Activated naive CD4-positive, alpha-beta T cell treated with anti-CD3 and anti-CD28 coated beads for 36 hours (primary cell): Measurements from ENCODE around the gene RALGAPA1. TPM values are rescaled to one million over a fixed set of nuclear protein-coding genes. Genes with fewer than 3 reads are reported as not detected.
"Not testable (repeated sequence)": the region's sequence is repeated elsewhere in the genome, so short reads cannot be mapped to it uniquely, and the experiment has no call there.

Source experiments
- CTCF ChIA-PET: fragments of 350-600 bp; sonication (Branson Sonifier 250); formaldehyde crosslinking; loops from one replicate; lab custom pipeline; 2021; ENCODE audit warnings: antibody characterized with exemption; lab: Charles Lee
- DNase-seq: peaks from one replicate; pipeline ENCODE4 v3.0.0-alpha.2; 2020
- H3K27ac Mint-ChIP-seq: one replicate; pipeline ENCODE4 v1.8.0; 2021; ENCODE audit warnings: mild to moderate bottlenecking, mixed read lengths
- H3K27me3 Mint-ChIP-seq: one replicate; pipeline ENCODE4 v1.8.0; 2021; ENCODE audit warnings: low read depth, mixed read lengths
- H3K36me3 Mint-ChIP-seq: one replicate; pipeline ENCODE4 v1.8.0; 2021; ENCODE audit warnings: low read depth, mixed read lengths
- H3K4me1 Mint-ChIP-seq: one replicate; pipeline ENCODE4 v1.8.0; 2021; ENCODE audit warnings: low read depth, mixed read lengths
- H3K4me3 Mint-ChIP-seq: one replicate; pipeline ENCODE4 v1.8.0; 2021; ENCODE audit warnings: mild to moderate bottlenecking, moderate library complexity, mixed read lengths
- H3K9me3 Mint-ChIP-seq: one replicate; pipeline ENCODE4 v1.8.0; 2021; ENCODE audit warnings: mixed read lengths
- intact Hi-C: fragments of 100-400 bp; cut with micrococcal nuclease; formaldehyde crosslinking; loops from one replicate; pipeline ENCODE4 v1.15.1; 2023
- total RNA-seq, 2 experiments: library from RNA; stranded (reverse); gene quantifications; one replicate each; pipeline ENCODE4 v1.2.3, GENCODE V29; 2021

Gene RALGAPA1
- total RNA-seq, 2 experiments from 2014 or later: 18.6 to 21.0 TPM

DNA sequence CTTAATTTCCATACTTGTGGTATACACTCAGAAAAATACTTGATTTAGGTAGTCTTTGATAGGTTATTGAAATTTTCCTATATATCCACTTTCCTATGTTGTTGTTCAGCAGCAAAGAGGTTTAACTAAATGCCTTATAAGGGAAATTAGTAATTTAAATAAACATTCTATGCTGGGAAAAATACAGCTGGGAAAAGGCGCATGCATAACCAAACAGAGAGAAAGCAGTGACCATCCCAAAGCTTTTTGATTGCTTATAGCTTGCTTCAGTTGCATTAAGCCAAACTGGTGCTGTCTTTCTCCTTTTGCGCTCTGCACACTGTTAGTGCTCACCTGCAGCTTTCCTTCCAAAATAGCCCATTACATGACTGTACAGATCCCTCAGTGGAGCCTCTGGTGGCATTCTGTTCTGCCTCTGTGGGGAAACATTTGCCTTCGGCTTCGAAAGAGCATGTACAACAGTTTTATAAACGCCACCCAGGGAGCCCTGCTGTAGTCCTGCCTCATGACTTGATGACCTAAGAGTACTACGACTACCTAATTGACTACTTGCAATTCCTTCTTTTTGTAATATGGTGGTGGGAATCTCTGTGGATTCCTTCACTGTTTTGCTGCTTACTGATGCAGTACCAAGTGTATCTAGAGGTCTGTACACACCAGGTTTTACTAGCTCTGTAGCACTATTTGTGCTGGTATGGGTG lies 120.8 kb downstream of the RALGAPA1 start:
- H3K27ac Mint-ChIP-seq: no peak overlapping the region
- intact Hi-C loops: loop anchor here (5.0 to 10.0 kb wide), 5 partner anchors 139 to 703 kb away; partner anchors contain the start of genes BRMS1L, FAM177A1 and SRP54
- DNase-seq: no peak
- H3K4me1 Mint-ChIP-seq: peaks cover 16% of the 10 kb centered on the region
- H3K27me3 Mint-ChIP-seq: no peaks in the 10 kb centered on the region
- CTCF ChIA-PET: interaction anchor here (0.6 to 2.6 kb wide), 10 partner anchors 11 to 648 kb away, joined by 3 to 11 read pairs (median 4); no protein-coding TSS in a partner anchor
- no peak overlapping the region for H3K4me3 Mint-ChIP-seq
- H3K36me3 Mint-ChIP-seq: peaks cover 6% of the 10 kb centered on the region
- H3K9me3 Mint-ChIP-seq: no peaks in the 10 kb centered on the region

DNA sequence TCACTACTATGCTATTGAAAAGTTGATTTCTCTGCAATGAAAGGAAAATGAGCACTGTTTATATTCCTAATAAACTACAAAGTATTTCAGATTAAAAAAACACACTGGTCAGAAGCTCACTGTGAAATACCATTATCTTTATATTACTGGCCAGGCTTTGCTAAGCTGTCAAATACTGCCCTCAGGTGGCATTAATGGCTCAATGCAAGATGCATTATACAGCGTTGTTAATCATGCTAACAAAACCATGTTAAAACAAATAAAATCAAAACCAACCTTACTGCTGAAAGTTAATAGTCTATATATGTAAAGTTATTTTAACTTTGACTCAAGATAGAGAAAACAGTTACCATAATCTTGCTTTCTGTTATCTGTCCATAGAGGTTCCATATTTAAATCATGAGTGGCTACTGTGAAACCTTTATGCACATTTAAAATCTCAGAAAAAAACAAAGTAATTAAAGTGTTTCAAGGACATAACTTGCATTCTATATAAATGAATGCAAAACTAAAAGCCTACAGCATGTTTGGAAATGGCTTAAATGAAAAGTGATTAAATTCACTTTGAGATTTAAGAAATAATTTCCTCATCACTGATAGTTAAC lies 121.7 kb downstream of the RALGAPA1 start:
- H3K4me3 Mint-ChIP-seq: no peak overlapping the region
- CTCF ChIA-PET: interaction anchor here (0.6 to 2.6 kb wide), 10 partner anchors 10 to 416 kb away, joined by 3 to 11 read pairs (median 4); no protein-coding TSS in a partner anchor
- H3K27ac Mint-ChIP-seq: no peak overlapping the region
- H3K9me3 Mint-ChIP-seq: no peaks in the 10 kb centered on the region
- peaks cover 16% of the 10 kb centered on the region for H3K4me1 Mint-ChIP-seq
- DNase-seq: peak; percentile 63
- peaks cover 8% of the 10 kb centered on the region for H3K36me3 Mint-ChIP-seq
- no peaks in the 10 kb centered on the region for H3K27me3 Mint-ChIP-seq
- intact Hi-C loops: loop anchor here (1.0 to 10.0 kb wide), 9 partner anchors 140 to 703 kb away; partner anchors contain the start of genes BRMS1L, FAM177A1 and SRP54

DNA sequence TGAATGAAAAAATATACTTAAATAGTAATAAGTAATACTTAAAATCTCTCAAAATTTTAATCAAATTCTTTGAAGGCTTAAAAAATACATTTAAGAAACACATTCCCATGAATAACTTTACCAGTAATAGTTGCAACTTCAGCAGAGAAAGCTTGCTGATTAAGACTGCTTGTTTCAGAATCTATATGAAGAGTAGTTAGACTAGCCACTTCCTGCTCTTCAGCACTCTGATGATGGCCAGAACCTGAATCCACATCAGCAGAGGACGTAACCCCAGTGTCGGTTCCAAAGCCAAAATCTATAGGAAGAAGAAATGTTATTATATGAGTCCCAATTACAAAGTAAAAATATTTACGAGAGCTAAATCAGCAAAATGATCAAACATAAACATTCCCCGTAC lies 125.4 kb downstream of the RALGAPA1 start:
- intact Hi-C loops: loop anchor here (10.0 kb wide), 1 partner anchor 699 kb away; the partner anchor contains the start of gene SRP54

DNA sequence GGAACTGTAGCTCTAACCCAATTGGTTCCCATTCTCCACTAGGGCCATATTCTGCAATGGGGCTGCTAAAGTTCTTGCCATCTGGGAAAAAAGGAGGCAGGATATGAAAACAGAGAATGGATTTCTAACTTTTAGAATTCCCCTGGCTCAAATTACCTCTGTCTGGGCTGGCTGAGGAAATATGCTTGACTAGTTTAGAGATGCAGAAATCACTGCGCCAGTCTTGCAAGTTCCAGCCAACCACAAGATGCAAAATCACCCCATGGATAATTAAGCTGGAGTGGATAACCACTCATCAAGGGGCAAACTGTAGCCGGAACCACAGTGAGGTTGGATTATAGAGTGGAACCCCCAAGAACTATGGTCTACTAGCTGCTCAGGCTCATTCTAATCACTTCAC lies 126.3 kb downstream of the RALGAPA1 start:
- intact Hi-C loops: loop anchor here (10.0 kb wide), 1 partner anchor 698 kb away; the partner anchor contains the start of gene SRP54
- no peak for DNase-seq
- Mint-ChIP-seq H3K4me3 (no peak overlapping the region), H3K27me3 (no peaks in the 10 kb centered on the region), H3K9me3 (no peaks in the 10 kb centered on the region), H3K27ac (no peak overlapping the region), H3K4me1 (no peaks in the 10 kb centered on the region), H3K36me3 (peaks cover 7% of the 10 kb centered on the region)
- CTCF ChIA-PET: no interaction called here

More for the DNA sequence above, 125.4 kb downstream of the RALGAPA1 start:
- not testable (repeated sequence) for H3K27me3 Mint-ChIP-seq, DNase-seq, H3K36me3 Mint-ChIP-seq, H3K4me1 Mint-ChIP-seq, H3K27ac Mint-ChIP-seq, H3K9me3 Mint-ChIP-seq, H3K4me3 Mint-ChIP-seq
- CTCF ChIA-PET: interaction anchor here (0.9 to 1.3 kb wide), 2 partner anchors 9 to 245 kb away, joined by 3 to 4 read pairs; no protein-coding TSS in a partner anchor

DNA sequence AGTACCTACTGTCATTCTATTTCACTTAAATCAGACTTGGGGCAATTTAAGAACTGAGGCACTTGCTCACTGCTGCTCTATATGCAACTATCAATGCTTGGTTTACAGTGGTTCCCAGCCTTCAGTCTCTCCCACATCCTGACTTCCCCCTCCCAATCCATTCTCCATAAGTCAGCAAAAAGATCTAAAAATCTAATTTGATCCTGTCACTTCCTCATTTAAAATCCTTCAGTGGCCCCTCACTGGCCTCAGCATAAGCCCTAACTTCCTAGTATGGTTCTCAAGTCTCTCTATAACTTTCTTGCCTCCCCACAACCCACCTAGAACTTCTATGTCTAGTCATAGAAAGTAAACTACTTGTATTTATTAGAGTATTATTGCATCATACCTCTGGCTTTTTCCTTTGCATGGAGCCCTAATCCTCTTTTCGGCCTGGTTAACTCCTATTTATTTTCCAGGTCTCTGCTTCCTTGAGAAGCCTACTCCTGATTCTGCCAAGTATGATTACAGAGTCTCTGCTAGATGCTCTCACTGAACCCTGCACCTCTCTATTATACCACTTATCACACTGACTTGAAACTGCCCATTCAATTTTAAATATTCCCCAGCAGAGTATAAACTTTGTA lies 130.6 kb downstream of the RALGAPA1 start:
- no peaks in the 10 kb centered on the region for H3K4me1 Mint-ChIP-seq
- H3K9me3 Mint-ChIP-seq: no peaks in the 10 kb centered on the region
- H3K27ac Mint-ChIP-seq: no peak overlapping the region
- peaks cover 8% of the 10 kb centered on the region for H3K36me3 Mint-ChIP-seq
- no peak overlapping the region for H3K4me3 Mint-ChIP-seq
- intact Hi-C loops: no loop called here
- DNase-seq: no peak
- CTCF ChIA-PET: no interaction called here
- no peaks in the 10 kb centered on the region for H3K27me3 Mint-ChIP-seq

DNA sequence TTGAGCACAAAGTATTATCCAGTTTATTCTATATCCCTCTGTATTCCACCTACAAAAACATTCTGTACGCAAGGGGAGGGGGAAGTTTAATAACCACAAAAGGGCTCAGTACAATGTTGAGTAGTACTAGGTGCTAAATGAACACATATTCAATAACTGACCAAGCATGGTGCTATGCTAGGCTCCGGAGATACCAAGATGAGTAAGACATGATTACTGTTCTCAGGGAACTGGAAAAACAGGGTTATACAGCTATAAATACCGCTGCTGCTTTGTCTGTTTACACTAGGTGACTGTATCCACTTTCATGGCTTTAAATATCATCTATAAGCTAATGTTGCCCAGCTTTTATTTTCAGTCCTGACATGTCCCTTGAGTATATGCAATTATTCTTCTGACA lies 139.3 kb downstream of the RALGAPA1 start:
- CTCF ChIA-PET: interaction anchor here (0.9 kb wide), 1 partner anchor 148 kb away, joined by 3 read pairs; no protein-coding TSS in a partner anchor
- H3K4me1 Mint-ChIP-seq: no peaks in the 10 kb centered on the region
- H3K27me3 Mint-ChIP-seq: no peaks in the 10 kb centered on the region
- H3K36me3 Mint-ChIP-seq: peaks cover 9% of the 10 kb centered on the region
- no peaks in the 10 kb centered on the region for H3K9me3 Mint-ChIP-seq
- no peak overlapping the region for H3K4me3 Mint-ChIP-seq
- no peak overlapping the region for H3K27ac Mint-ChIP-seq
- intact Hi-C loops: no loop called here
- DNase-seq: no peak

DNA sequence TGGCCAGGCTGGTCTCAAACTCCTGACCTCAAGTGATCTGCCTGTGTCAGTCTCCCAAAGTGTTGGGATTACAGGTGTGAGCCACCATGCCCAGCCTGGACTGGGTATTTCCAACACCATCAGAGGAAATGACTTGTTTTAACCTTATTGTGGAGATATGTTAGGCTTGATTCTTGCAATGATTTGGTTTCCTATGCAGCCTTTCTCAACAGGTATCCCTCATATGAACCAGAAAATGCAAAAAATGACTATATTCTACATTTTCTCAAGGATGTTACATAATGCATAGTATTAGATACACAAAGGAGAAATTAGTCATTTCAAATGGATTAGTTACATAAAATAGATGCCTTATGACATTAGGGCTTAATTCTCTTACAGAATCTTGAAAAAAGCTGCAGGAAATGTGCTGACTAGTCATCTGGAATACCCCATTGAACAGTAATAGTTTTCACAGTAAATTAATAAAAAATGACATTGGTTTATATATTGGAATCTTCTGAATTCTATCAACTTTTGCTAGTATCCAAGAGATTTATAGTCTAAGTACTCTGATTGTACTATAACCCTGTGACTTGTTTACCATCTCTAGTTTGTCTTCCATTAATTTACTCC lies 142.6 kb downstream of the RALGAPA1 start:
- Mint-ChIP-seq H3K9me3 (no peaks in the 10 kb centered on the region), H3K36me3 (peaks cover 14% of the 10 kb centered on the region), H3K27ac (no peak overlapping the region), H3K27me3 (no peaks in the 10 kb centered on the region), H3K4me3 (no peak overlapping the region), H3K4me1 (no peaks in the 10 kb centered on the region)
- peak; percentile 18 for DNase-seq
- CTCF ChIA-PET: no interaction called here
- intact Hi-C loops: no loop called here

DNA sequence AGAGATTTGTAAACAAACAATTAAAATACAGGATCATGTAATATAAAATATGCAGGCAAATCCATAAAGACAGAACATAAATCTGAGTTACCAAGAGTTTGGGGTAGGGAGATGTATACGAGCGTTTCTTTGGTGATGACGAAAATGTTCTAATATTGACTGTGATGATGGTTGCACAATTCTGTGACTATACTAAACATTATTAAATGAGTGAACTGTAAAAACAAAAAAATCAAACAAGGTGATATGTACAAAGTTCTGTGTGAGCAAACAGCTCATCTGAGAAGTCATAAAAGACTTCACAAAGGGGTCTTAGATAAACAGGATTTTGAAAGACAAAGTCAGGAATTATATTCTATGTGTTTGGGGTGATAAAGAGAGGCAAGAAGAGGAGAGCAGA lies 147.2 kb downstream of the RALGAPA1 start:
- no peak overlapping the region for H3K27ac Mint-ChIP-seq

DNA sequence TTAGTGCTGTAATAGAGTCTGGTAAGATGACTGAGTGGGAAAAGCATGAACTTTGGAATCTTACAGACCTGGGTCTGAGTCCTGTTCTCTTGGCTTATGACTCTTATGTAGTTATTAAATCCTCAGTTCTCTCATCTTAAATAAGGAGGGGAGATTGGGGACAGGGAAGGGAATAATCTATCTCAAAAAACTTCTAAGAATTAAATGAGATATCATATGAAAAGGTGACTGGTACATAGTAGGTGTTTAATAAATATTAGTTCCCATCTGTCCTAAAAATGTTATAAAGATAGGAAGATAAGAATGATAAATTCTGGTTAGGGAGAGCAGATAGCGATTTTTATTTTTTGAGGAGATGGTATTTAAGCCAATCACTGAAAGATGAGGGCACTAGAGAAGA lies 156.1 kb downstream of the RALGAPA1 start:
- intact Hi-C loops: no loop called here
- peaks cover 10% of the 10 kb centered on the region for H3K36me3 Mint-ChIP-seq
- CTCF ChIA-PET: no interaction called here
- no peak overlapping the region for H3K4me3 Mint-ChIP-seq
- H3K27me3 Mint-ChIP-seq: no peaks in the 10 kb centered on the region
- no peaks in the 10 kb centered on the region for H3K9me3 Mint-ChIP-seq
- no peaks in the 10 kb centered on the region for H3K4me1 Mint-ChIP-seq
- no peak for DNase-seq
- H3K27ac Mint-ChIP-seq: no peak overlapping the region

More for the DNA sequence above, 147.2 kb downstream of the RALGAPA1 start:
- H3K4me1 Mint-ChIP-seq: no peaks in the 10 kb centered on the region
- H3K9me3 Mint-ChIP-seq: no peaks in the 10 kb centered on the region
- CTCF ChIA-PET: no interaction called here
- DNase-seq: no peak
- no peak overlapping the region for H3K4me3 Mint-ChIP-seq
- intact Hi-C loops: no loop called here
- H3K27me3 Mint-ChIP-seq: no peaks in the 10 kb centered on the region
- peaks cover 11% of the 10 kb centered on the region for H3K36me3 Mint-ChIP-seq

DNA sequence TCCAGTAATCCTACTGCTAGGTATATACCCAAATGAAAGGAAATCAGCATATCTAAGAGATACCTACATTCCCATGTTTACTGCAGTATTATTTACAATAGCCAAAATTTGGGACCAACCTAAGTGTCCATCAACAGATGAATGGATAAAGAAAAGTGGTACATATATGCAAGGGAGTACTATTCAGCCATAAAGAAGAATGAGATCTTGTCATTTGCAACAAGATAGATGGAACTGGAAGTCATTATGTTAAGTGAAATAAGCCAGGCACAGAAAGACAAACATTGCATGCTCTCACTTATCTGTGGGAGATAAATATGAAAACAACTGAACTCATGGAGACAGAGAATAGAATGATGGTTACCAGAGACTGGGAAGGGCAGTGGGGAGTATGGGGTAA lies 165.6 kb downstream of the RALGAPA1 start:
- DNase-seq: no peak
- CTCF ChIA-PET: no interaction called here

DNA sequence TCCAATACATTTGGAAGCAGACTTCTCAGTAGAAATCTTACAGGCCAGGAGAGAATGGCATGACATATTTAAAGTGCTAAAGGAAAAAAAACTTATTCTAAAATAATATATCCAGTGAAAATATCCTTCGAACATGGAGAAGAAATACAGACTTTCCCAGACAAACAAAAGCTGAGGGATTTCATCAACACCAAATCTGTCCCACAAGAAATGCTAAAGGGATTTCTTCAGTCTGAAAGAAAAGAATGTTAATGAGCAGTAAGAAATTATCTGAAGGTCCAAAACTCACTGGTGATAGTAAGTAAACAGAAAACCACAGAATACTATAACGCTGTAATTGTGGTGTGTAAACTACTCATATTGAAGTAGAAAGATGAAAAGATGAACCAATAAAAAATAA lies 171.2 kb downstream of the RALGAPA1 start:
- H3K36me3 Mint-ChIP-seq: peaks cover 44% of the 10 kb centered on the region
- CTCF ChIA-PET: no interaction called here

More for the DNA sequence above, 165.6 kb downstream of the RALGAPA1 start:
- H3K36me3 Mint-ChIP-seq: peaks cover 53% of the 10 kb centered on the region
- intact Hi-C loops: no loop called here
- H3K4me3 Mint-ChIP-seq: no peak overlapping the region
- H3K9me3 Mint-ChIP-seq: peaks cover 14% of the 10 kb centered on the region
- no peaks in the 10 kb centered on the region for H3K4me1 Mint-ChIP-seq
- no peak overlapping the region for H3K27ac Mint-ChIP-seq
- no peaks in the 10 kb centered on the region for H3K27me3 Mint-ChIP-seq

DNA sequence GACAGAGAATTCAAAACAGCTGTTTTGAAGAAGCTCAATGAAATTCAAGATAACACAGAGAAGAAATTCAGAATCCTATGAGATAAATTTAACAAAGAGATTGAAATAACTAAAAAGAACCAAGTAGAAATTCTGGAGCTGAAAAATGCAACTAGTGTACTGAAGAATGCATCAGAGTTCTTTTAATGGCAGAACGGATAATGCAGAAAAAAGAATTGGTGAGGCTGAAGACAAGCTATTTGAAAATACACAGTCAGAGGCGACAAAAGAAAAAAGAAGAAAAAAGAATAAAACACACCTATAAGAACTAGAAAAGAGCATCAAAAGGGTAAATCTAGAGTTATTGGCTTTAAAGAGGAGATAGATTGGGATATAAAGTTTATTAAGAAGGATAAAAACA lies 171.8 kb downstream of the RALGAPA1 start:
- Mint-ChIP-seq H3K27ac (no peak overlapping the region), H3K36me3 (peaks cover 38% of the 10 kb centered on the region), H3K9me3 (peaks cover 3% of the 10 kb centered on the region), H3K27me3 (no peaks in the 10 kb centered on the region), H3K4me1 (no peaks in the 10 kb centered on the region), H3K4me3 (no peak overlapping the region)
- no peak for DNase-seq
- intact Hi-C loops: no loop called here
- CTCF ChIA-PET: no interaction called here

More for the DNA sequence above, 171.2 kb downstream of the RALGAPA1 start:
- Mint-ChIP-seq H3K9me3 (peaks cover 6% of the 10 kb centered on the region), H3K4me3 (no peak overlapping the region), H3K27me3 (no peaks in the 10 kb centered on the region), H3K4me1 (no peaks in the 10 kb centered on the region), H3K27ac (no peak overlapping the region)
- intact Hi-C loops: no loop called here
- no peak for DNase-seq
